HFF-Myc (cell line): ENCODE results near the gene MLN.

Source experiments
- DNase-seq: peaks from one replicate; pipeline ENCODE4 v3.0.0-alpha.2; 2011; ENCODE audit warnings: low read depth; ENCODE audit errors: extremely low read depth
- H3K4me3 ChIP-seq: replicated peaks from 2 replicates; pipeline ENCODE4 v1.5.1; 2011; ENCODE audit warnings: low read depth, mild to moderate bottlenecking, control low read depth, low read length
- CTCF ChIP-seq: IDR thresholded peaks from 2 replicates; pipeline ENCODE4 v1.5.1; 2012; ENCODE audit warnings: mild to moderate bottlenecking, low read depth, low read length, control low read depth; ENCODE audit errors: missing control alignments

Gene MLN

GRCh38 chr6:33797626-33798342, 6.0 kb downstream of the MLN start:
- no peak for TF ChIP-seq CTCF
- DNase-seq, result no peak
- H3K4me3 ChIP-seq, result no peak overlapping the region

GRCh38 chr6:33794910-33795623, 8.7 kb downstream of the MLN start:
- no peak for DNase-seq
- TF ChIP-seq CTCF, result no peak
- no peak overlapping the region for H3K4me3 ChIP-seq

- DNase-seq, result no peak
- TF ChIP-seq CTCF, result no peak
- H3K4me3 ChIP-seq, result no peak overlapping the region
These were observed 10.8 kb downstream of the MLN start for GRCh38 chr6:33792981-33793380.

DNA sequence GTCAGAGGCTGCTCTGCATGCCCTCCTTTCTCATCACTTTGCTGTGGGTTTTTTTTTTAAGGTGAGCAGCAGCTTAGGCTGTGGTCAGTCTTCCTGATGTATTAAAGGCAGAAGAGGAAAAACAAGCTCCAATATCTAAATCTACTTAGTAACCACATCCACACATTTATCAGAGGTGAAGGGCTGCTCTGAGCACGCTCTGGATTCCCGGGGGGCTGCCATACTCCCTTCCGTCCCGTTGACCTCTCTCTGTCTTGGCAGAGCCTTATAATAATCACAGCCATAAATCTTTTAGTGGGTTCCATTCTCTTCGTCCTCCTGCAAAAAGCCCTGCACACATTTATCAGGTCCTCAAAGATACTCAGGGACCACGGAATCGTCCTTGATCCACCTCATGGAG, 12.2 kb downstream of the MLN start:
- DNase-seq, result no peak
- TF ChIP-seq CTCF, result no peak
- no peak overlapping the region for H3K4me3 ChIP-seq

DNA sequence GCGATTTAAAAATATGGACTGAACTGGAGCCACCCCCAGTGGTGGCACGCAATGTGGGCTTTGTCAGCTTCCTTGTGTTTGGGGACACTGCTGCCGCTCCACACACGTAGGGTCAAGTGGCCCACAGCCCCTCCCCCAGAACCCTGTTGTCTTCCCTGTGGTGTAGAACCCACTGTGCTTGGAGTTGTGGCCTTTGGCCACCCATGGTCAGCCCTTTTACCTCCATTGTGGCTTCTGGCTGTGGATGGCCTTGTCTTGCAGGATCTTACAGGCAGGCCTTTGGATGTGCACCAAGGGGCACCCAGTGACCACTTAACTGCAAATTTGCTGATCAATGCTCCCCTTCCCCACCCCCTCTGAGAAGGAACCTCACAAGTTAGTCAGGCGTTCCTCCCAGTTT, 12.9 kb downstream of the MLN start:
- no peak for TF ChIP-seq CTCF
- H3K4me3 ChIP-seq, result no peak overlapping the region
- no peak for DNase-seq

GRCh38 chr6:33790379-33790778, 13.4 kb downstream of the MLN start:
- no peak overlapping the region for H3K4me3 ChIP-seq
- DNase-seq, result no peak
- TF ChIP-seq CTCF, result no peak

- TF ChIP-seq CTCF, result no peak
- DNase-seq, result no peak
- peak overlapping the region; percentile 51 for H3K4me3 ChIP-seq
These were observed 14.3 kb downstream of the MLN start for GRCh38 chr6:33789550-33789895.
